ENCODE measurements around the gene ACTR1A.
A peak's percentile ranks its signal among the peaks of the same experiment; 100 is the strongest.
"Not testable (repeated sequence)": the region's sequence is repeated elsewhere in the genome, so short reads cannot be mapped to it uniquely, and the experiment has no call there.

The ACTR1A gene

GRCh38 chr10:102502337-102503151 lies at the start of gene ACTR1A:
Gene ACTR1A (minus strand): TSS chr10:102502712. CDS start chr10:102502647, 65 bp downstream.
- FAIRE-seq: peak; percentile 99

- FAIRE-seq: no peak
Observed at GRCh38 chr10:102550636-102551210, 48.2 kb upstream of the ACTR1A start.

- FAIRE-seq: no peak
Observed at GRCh38 chr10:102549549-102549948, 47.0 kb upstream of the ACTR1A start.

GRCh38 chr10:102546606-102547320 lies 44.3 kb upstream of the ACTR1A start:
- FAIRE-seq: no peak

GRCh38 chr10:102545997-102546396 lies 43.5 kb upstream of the ACTR1A start:
- no peak for FAIRE-seq

- no peak for FAIRE-seq
Observed at GRCh38 chr10:102545265-102545871, 42.9 kb upstream of the ACTR1A start.

- FAIRE-seq: no peak
Observed at GRCh38 chr10:102542800-102543418, 40.4 kb upstream of the ACTR1A start.

GRCh38 chr10:102540023-102540422 lies 37.5 kb upstream of the ACTR1A start:
- no peak for FAIRE-seq

- no peak for FAIRE-seq
Observed at GRCh38 chr10:102538811-102539210, 36.3 kb upstream of the ACTR1A start.

GRCh38 chr10:102537948-102538347 lies 35.4 kb upstream of the ACTR1A start:
- FAIRE-seq: no peak

GRCh38 chr10:102537367-102537766 lies 34.9 kb upstream of the ACTR1A start:
- FAIRE-seq: no peak

- FAIRE-seq: no peak
Observed at GRCh38 chr10:102535481-102536147, 33.1 kb upstream of the ACTR1A start.

GRCh38 chr10:102534966-102535365 lies 32.5 kb upstream of the ACTR1A start:
- FAIRE-seq: not testable (repeated sequence)

GRCh38 chr10:102534333-102534732 lies 31.8 kb upstream of the ACTR1A start:
- FAIRE-seq: no peak

GRCh38 chr10:102527546-102527945 lies 25.0 kb upstream of the ACTR1A start:
- no peak for FAIRE-seq

GRCh38 chr10:102524746-102525145 lies 22.2 kb upstream of the ACTR1A start:
- FAIRE-seq: no peak

- no peak for FAIRE-seq
Observed at GRCh38 chr10:102523250-102524029, 20.9 kb upstream of the ACTR1A start.

- FAIRE-seq: no peak
Observed at GRCh38 chr10:102522874-102523249, 20.4 kb upstream of the ACTR1A start.

- no peak for FAIRE-seq
Observed at GRCh38 chr10:102519246-102519825, 16.8 kb upstream of the ACTR1A start.

GRCh38 chr10:102517553-102517952 lies 15.0 kb upstream of the ACTR1A start:
- FAIRE-seq: no peak

GRCh38 chr10:102515724-102516123 lies 13.2 kb upstream of the ACTR1A start:
- no peak for FAIRE-seq

All from TTC549 (cell line).